Type B pancreatic cell (in vitro differentiated cells): ENCODE measurements around the gene PKNOX1. TPM values are rescaled to one million over a fixed set of nuclear protein-coding genes. Genes with fewer than 3 reads are reported as not detected.
"Not testable (repeated sequence)": the region's sequence is repeated elsewhere in the genome, so short reads cannot be mapped to it uniquely, and the experiment has no call there.

Experiments
- DNase-seq: peaks from one replicate; pipeline ENCODE4 v3.0.0; 2021; ENCODE audit warnings: mixed read lengths; ENCODE audit not compliant: unreplicated experiment; ENCODE audit errors: extremely low spot score
- H3K27ac Mint-ChIP-seq: 2 replicates; pipeline ENCODE4 v1.8.0; 2021; ENCODE audit warnings: mild to moderate bottlenecking, mixed read lengths
- H3K27me3 Mint-ChIP-seq: 2 replicates; pipeline ENCODE4 v1.8.0; 2021; ENCODE audit warnings: mixed read lengths
- H3K36me3 Mint-ChIP-seq: 2 replicates; pipeline ENCODE4 v1.8.0; 2021; ENCODE audit warnings: mixed read lengths
- H3K4me1 Mint-ChIP-seq: one replicate; pipeline ENCODE4 v1.8.0; 2021; ENCODE audit warnings: mixed read lengths; ENCODE audit not compliant: unreplicated experiment
- H3K4me3 Mint-ChIP-seq: 2 replicates; pipeline ENCODE4 v1.8.0; 2021; ENCODE audit warnings: mild to moderate bottlenecking, mixed read lengths
- H3K9me3 Mint-ChIP-seq: 2 replicates; pipeline ENCODE4 v1.8.0; 2021; ENCODE audit warnings: mixed read lengths
- long read RNA-seq: library from polyadenylated mRNA; unstranded; transcript quantifications from one replicate; pipeline ENCODE4 v2.0.0, GENCODE V29; 2020
- total RNA-seq: library from RNA; stranded (reverse); gene quantifications from 2 replicates; pipeline ENCODE4 v1.2.1, GENCODE V29; 2021; ENCODE audit warnings: low replicate concordance
- TF ChIP-seq, protein P1 (sequence below): fragments of 200-600 bp; sonication (generic); conservative IDR thresholded peaks from 2 replicates; pipeline ENCODE4 v1.5.0; 2021; ENCODE audit warnings: antibody characterized with exemption, mild to moderate bottlenecking

PKNOX1 gene, protein sequence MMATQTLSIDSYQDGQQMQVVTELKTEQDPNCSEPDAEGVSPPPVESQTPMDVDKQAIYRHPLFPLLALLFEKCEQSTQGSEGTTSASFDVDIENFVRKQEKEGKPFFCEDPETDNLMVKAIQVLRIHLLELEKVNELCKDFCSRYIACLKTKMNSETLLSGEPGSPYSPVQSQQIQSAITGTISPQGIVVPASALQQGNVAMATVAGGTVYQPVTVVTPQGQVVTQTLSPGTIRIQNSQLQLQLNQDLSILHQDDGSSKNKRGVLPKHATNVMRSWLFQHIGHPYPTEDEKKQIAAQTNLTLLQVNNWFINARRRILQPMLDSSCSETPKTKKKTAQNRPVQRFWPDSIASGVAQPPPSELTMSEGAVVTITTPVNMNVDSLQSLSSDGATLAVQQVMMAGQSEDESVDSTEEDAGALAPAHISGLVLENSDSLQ
- 14.6 and 25.4 TPM in 2 replicates for total RNA-seq
- long read RNA-seq, full-length matches to known transcripts = 31 of 46 reads
- long read RNA-seq, partial matches to known transcripts = 3 of 46 reads
- long read RNA-seq, other reads (novel, unspliced or antisense) = 12 of 46 reads

DNA sequence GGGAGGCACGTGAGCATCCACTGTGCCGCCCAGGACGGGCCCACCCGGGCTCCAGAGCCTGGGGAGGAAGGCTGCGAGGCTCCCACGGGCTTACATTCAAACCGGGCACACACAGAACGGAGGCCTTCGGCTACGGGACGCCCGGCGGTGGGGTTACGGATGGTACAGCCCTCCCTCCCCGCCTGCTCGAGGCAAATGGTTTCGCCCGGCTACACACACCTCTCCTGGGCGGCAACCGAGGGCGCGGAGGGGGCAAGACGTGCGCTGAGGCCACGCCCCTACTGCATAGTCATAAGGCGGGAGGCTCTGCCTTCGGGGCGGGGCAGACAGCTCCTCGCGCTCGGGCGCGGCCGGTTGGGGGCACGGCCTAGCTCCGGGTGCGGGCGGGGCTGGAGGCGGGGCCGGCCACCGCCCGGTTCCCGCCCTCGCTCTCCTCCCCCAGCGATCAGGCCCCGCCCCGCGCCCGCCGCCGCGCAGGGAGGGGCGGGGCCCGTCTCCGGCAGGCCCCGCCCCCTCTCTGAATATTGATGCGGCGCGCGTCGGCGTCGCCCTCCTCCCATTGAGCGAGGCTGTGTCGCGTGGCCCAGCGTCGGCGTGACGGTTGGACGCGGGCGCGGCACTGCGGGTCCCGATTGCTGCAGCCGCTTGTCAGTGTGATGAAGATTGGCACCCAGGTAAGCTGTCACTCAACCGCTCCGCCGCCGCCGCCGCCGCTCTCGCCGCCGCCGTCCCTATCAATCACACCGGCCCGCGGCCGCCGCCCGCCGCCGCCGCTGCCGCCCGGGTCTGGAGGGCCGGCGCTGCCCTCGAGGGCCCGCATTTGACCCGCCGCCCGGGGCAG is at the start of gene PKNOX1:
PKNOX1 (plus strand) TSS at position 572 of the 841 bp plus-strand sequence. CDS start 29,820 bp downstream, outside the sequence.
- H3K9me3 Mint-ChIP-seq = peaks cover 8% of the 10 kb centered on the region
- peak; percentile 99 for DNase-seq
- TF ChIP-seq, protein P1, sequence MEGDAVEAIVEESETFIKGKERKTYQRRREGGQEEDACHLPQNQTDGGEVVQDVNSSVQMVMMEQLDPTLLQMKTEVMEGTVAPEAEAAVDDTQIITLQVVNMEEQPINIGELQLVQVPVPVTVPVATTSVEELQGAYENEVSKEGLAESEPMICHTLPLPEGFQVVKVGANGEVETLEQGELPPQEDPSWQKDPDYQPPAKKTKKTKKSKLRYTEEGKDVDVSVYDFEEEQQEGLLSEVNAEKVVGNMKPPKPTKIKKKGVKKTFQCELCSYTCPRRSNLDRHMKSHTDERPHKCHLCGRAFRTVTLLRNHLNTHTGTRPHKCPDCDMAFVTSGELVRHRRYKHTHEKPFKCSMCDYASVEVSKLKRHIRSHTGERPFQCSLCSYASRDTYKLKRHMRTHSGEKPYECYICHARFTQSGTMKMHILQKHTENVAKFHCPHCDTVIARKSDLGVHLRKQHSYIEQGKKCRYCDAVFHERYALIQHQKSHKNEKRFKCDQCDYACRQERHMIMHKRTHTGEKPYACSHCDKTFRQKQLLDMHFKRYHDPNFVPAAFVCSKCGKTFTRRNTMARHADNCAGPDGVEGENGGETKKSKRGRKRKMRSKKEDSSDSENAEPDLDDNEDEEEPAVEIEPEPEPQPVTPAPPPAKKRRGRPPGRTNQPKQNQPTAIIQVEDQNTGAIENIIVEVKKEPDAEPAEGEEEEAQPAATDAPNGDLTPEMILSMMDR = no peak
- no peaks in the 10 kb centered on the region for H3K27me3 Mint-ChIP-seq
- peak within 1 kb of the TSS; percentile 94 for H3K27ac Mint-ChIP-seq
- H3K36me3 Mint-ChIP-seq = peaks cover 16% of the 10 kb centered on the region
- peaks cover 16% of the 10 kb centered on the region for H3K4me1 Mint-ChIP-seq
- H3K4me3 Mint-ChIP-seq = peak within 1 kb of the TSS; percentile 90

DNA sequence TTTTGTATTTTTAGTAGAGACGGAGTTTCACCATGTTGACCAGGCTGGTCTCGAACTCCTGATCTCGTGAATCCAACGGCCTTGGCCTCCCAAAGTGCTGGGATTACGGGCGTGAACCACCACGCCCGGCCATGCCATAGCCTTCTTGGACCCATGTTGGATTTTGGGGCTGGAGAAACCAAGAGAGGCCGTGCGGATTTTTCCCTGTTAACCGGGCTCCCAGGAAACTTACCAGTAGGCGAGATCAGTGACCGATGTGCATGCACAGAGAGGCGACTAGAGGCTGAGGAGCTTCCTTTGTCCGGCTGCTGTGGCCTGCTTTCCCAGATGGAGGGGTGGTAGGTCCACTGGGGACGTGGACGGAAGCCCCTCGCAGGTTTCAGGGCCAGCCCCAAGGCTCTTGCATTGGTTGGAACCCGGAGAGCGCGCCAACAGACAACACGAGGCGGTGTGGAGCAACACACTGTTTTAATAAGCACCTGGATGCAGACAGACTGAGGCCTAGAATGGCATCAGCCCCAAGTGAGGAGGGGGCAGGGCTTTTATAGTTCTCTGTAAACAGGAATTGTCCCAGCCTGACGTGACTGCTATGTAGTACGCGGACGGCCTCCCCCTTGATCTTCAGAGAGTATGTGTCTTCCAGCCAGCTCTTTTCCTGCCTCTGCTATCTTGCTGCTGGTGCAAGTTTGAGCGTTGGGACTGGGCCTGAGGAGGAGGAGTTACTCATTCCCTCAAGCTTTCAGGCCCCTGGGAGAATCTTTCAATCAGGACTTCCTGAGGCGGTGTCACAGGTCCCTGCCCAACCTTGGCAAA is 49.0 kb upstream of the PKNOX1 start, which contains the start of gene ERVH48-1:
ERVH48-1 (minus strand) TSS at position 517 of the 813 bp plus-strand sequence. CDS start 6,624 bp downstream, outside the sequence.
- no peaks in the 10 kb centered on the region for H3K9me3 Mint-ChIP-seq
- peak within 1 kb of the TSS; percentile 32 for H3K4me3 Mint-ChIP-seq
- no peaks in the 10 kb centered on the region for H3K27me3 Mint-ChIP-seq
- TF ChIP-seq, protein P1 = no peak
- peaks cover 13% of the 10 kb centered on the region for H3K4me1 Mint-ChIP-seq
- H3K27ac Mint-ChIP-seq = peak within 1 kb of the TSS; percentile 86
- H3K36me3 Mint-ChIP-seq = no peaks in the 10 kb centered on the region
- DNase-seq = no peak

DNA sequence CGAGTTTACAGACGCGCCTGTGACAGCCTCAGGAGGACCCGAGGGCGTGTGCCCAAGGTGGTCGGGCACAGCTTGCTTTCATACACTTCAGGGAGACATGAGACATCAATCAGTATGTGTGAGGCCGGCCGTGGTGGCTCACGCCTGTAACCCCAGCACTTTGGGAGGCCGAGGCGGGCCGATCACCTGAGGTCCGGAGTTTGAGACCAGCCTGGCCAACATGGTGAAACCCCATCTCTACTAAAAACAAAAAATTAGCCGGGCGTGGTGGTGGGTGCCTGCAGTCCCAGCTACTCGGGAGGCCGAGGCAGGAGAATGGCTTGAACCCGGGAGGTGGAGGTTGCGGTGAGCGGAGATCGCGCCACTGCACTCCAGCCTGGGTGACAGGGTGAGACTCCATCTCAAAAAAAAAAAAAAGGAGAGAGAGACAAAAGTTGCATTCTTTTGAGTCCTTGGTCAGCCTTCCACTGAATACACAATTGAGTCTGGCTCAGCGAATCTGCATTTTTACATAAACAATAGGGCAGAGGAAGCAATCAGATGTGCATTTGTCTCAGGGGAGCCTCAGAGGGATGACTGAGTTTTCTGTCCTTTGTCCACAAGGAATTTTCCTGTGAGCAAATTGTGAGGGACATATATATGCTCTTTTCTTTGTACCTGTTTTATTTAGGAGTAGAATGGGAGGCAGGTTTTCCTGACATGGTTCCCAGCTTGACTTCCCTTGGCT is 46.7 kb upstream of the PKNOX1 start:
- not testable (repeated sequence) for H3K9me3 Mint-ChIP-seq, H3K27me3 Mint-ChIP-seq, H3K36me3 Mint-ChIP-seq, H3K4me3 Mint-ChIP-seq, DNase-seq, H3K27ac Mint-ChIP-seq
- peaks cover 13% of the 10 kb centered on the region for H3K4me1 Mint-ChIP-seq

DNA sequence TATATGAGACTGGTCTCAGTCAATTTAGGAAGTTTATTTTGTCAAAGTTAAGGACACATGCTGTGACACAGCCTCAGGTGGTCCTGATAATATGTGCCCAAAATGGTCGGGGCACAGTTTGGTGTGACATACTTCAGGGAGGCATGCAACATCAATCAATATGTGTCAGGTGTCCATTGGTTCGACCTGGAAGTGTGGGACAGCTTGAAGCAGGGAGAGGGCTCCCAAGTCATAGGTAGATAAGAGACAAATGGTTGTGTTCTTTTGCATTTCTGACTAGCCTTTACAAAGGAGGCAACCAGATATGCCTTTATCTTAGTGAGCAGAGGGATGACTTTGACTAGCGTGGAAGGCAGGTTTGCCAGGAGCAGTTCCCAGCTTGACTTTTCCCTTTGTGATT is 44.4 kb upstream of the PKNOX1 start:
- peaks cover 4% of the 10 kb centered on the region for H3K36me3 Mint-ChIP-seq
- H3K4me3 Mint-ChIP-seq = no peak overlapping the region
- peaks cover 7% of the 10 kb centered on the region for H3K4me1 Mint-ChIP-seq
- DNase-seq = no peak
- H3K27me3 Mint-ChIP-seq = no peaks in the 10 kb centered on the region
- no peak overlapping the region for H3K27ac Mint-ChIP-seq
- no peaks in the 10 kb centered on the region for H3K9me3 Mint-ChIP-seq
- TF ChIP-seq, protein P1 = no peak

DNA sequence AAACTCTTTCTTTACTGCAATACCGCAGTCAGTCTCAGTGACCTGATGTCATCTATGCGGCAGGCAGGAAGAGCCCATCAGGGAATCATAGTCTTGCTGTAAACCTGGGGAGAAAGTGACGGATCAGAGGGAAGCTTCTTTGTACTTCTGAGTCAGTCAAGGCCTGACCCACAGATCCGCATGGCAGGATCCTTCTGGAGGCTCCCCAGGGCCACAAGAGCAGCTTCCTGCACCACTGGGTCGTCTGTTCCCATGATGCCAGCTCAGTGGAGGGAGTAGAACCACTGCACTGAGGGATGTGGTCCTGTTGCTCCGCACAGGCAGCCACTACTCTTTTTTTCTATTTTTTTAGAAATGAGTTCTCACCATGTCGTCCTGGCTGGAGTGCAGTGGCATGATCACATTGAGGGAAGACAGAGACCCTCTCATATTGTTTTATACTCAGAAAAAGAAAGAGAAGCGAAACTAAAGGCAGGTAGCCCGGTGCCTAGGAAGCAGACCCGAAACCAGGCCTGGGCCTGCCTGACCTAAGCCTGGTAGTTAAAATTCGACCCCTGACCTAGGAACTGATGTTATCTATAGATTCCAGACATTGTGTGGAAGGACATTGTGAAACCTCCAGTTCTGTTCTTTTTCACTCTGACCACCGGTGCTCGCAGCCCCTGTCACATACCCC is 42.7 kb upstream of the PKNOX1 start:
- no peaks in the 10 kb centered on the region for H3K27me3 Mint-ChIP-seq
- H3K36me3 Mint-ChIP-seq = peaks cover 4% of the 10 kb centered on the region
- peak overlapping the region; percentile 22 for H3K4me3 Mint-ChIP-seq
- TF ChIP-seq, protein P1 = no peak
- no peak for DNase-seq
- peak overlapping the region; percentile 11 for H3K27ac Mint-ChIP-seq
- H3K4me1 Mint-ChIP-seq = peaks cover 16% of the 10 kb centered on the region
- no peaks in the 10 kb centered on the region for H3K9me3 Mint-ChIP-seq

DNA sequence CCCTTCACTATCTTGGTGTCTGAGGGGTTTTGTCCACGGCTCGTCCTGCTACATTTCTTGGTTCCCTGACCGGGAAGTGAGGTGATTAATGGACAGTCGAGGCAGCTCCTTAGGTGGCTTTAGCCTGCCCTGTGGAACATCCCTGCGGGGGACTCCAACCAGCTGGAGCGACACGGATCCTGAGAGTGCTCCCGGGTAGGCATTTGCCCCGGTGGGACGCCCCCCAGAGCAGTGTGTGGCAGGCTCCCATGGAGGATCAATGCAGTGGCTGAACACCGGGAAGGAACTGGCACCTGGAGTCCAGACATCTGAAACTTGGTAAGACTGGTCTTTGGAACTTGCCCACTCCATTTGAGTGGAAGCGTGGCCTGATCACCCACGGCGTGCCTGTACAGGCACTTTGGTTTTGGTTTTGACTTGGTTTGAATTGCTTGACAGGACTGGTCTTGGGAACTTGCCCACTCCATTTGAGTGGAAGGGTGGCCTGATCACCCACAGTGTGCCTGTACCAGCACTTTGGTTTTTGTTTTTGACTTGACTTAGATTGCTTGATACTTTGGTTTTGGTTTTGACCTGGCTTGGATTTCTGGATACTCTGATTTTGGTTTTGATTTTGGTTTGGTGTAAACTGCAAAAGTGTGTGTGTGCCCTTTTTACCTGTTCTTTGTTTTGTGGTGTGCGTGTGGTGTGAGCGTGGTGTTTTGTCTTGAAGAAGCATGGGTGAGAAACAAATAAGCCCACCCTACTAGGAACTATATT is 41.8 kb upstream of the PKNOX1 start:
- not testable (repeated sequence) for H3K27me3 Mint-ChIP-seq, H3K9me3 Mint-ChIP-seq, H3K36me3 Mint-ChIP-seq, DNase-seq
- H3K4me1 Mint-ChIP-seq = peaks cover 25% of the 10 kb centered on the region
- peak overlapping the region; percentile 40 for H3K27ac Mint-ChIP-seq
- H3K4me3 Mint-ChIP-seq = peak overlapping the region; percentile 42
